ENCODE data around the gene DOK5. TPM values are rescaled to one million over a fixed set of nuclear protein-coding genes. Genes with fewer than 3 reads are reported as not detected.

DOK5 gene
- total and polyA plus RNA-seq, 10 of the 15 experiments (the other 5 are each of a cell fraction or from before 2014, with no cell fraction given) = 0.03 TPM; not detected in 9

- intact Hi-C loops (cut with micrococcal nuclease; ENCODE audit: unreplicated experiment) (no loop called here), in situ Hi-C loops (cut with MboI) (no loop called here)
- H3K27ac ChIP-seq (ENCODE audit: control insufficient read depth, insufficient read depth) = no peak overlapping the region
- ChIA-PET RAD21 (ENCODE audit: unreplicated experiment) (no interaction called here), POLR2A (no interaction called here), CTCF (no interaction called here), SMC1A (ENCODE audit: uncharacterized antibody, unreplicated experiment) (no interaction called here)
- no peak overlapping the region for H3K9ac ChIP-seq (ENCODE audit: control insufficient read depth, insufficient read depth, low read length)
- ATAC-seq (no peak), DNase-seq (ENCODE audit: low read depth, low spot score) (no peak), FAIRE-seq (no peak)
- no TSS peak for BruUV-seq (replicated peaks)
- no peaks in the 10 kb centered on the region for H3K36me3 ChIP-seq (ENCODE audit: control insufficient read depth in 2 of 2, insufficient read depth in 2 of 2, low read length in 1 of 2)
- H3K4me3 ChIP-seq = no peak overlapping the region
- no peaks in the 10 kb centered on the region for H3K79me2 ChIP-seq (ENCODE audit: control insufficient read depth, insufficient read depth, low read length)
- WGBS (ENCODE audit: insufficient coverage, insufficient replicate concordance, low lambda C conversion rate, missing lambda C conversion rate) = 2% methylated on average over 3 of the region's 3 CpGs
- H4K20me1 ChIP-seq (ENCODE audit: control insufficient read depth, insufficient read depth) = no peaks in the 10 kb centered on the region
- H3K4me2 ChIP-seq (ENCODE audit: control insufficient read depth, insufficient read depth) = no peak overlapping the region
- H3K9me3 ChIP-seq (replicated peaks; ENCODE audit: control insufficient read depth, insufficient read depth, low read length) = no peaks in the 10 kb centered on the region
- H3K27me3 ChIP-seq (replicated peaks in 1 of 2; ENCODE audit: control insufficient read depth in 2 of 2, insufficient read depth in 2 of 2, low read length in 1 of 2) = peaks cover 4 to 11% of the 10 kb centered on the region in 2 experiments
- H3K4me1 ChIP-seq (ENCODE audit: control insufficient read depth, insufficient read depth, low read length) = no peaks in the 10 kb centered on the region
- H2AFZ ChIP-seq (ENCODE audit: control insufficient read depth, low read depth, low read length) = no peak overlapping the region
- TF ChIP-seq BRCA1 (IDR thresholded peaks at IDR 0.05; ENCODE audit: low read depth, low read length) (no peak), HDAC2 (IDR thresholded peaks at IDR 0.05) (no peak), PML (IDR thresholded peaks at IDR 0.05; ENCODE audit: low read length) (no peak), POLR2AphosphoS2 (IDR thresholded peaks at IDR 0.05; ENCODE audit: low read depth, low read length) (no peak), POLR2A (IDR thresholded peaks at IDR 0.05; ENCODE audit: low read depth, low read length) (no peak), EGR1 (IDR thresholded peaks at IDR 0.05; ENCODE audit: borderline replicate concordance in 1 of 2, low read depth in 2 of 2, low read length in 2 of 2) (no peak), KLF5 (IDR thresholded peaks at IDR 0.05; ENCODE audit: partially characterized antibody) (no peak), SKIL (IDR thresholded peaks at IDR 0.05; ENCODE audit: low read depth, poor library complexity, severe bottlenecking) (no peak), RFX5 (IDR thresholded peaks at IDR 0.05; ENCODE audit: low read depth, low read length) (no peak), NFIC (IDR thresholded peaks at IDR 0.05; ENCODE audit: low read depth, low read length) (no peak), PAX8 (IDR thresholded peaks at IDR 0.05) (no peak), CREM (IDR thresholded peaks at IDR 0.05; ENCODE audit: low read depth) (no peak), ZBTB11 (CRISPR knock-in tag; IDR thresholded peaks at IDR 0.05) (no peak), ATF7 (IDR thresholded peaks at IDR 0.05; ENCODE audit: low read depth) (no peak)
- TF ChIP-seq, protein P1, sequence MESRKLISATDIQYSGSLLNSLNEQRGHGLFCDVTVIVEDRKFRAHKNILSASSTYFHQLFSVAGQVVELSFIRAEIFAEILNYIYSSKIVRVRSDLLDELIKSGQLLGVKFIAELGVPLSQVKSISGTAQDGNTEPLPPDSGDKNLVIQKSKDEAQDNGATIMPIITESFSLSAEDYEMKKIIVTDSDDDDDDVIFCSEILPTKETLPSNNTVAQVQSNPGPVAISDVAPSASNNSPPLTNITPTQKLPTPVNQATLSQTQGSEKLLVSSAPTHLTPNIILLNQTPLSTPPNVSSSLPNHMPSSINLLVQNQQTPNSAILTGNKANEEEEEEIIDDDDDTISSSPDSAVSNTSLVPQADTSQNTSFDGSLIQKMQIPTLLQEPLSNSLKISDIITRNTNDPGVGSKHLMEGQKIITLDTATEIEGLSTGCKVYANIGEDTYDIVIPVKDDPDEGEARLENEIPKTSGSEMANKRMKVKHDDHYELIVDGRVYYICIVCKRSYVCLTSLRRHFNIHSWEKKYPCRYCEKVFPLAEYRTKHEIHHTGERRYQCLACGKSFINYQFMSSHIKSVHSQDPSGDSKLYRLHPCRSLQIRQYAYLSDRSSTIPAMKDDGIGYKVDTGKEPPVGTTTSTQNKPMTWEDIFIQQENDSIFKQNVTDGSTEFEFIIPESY (IDR thresholded peaks at IDR 0.05) = no peak
- TF ChIP-seq, protein P2, sequence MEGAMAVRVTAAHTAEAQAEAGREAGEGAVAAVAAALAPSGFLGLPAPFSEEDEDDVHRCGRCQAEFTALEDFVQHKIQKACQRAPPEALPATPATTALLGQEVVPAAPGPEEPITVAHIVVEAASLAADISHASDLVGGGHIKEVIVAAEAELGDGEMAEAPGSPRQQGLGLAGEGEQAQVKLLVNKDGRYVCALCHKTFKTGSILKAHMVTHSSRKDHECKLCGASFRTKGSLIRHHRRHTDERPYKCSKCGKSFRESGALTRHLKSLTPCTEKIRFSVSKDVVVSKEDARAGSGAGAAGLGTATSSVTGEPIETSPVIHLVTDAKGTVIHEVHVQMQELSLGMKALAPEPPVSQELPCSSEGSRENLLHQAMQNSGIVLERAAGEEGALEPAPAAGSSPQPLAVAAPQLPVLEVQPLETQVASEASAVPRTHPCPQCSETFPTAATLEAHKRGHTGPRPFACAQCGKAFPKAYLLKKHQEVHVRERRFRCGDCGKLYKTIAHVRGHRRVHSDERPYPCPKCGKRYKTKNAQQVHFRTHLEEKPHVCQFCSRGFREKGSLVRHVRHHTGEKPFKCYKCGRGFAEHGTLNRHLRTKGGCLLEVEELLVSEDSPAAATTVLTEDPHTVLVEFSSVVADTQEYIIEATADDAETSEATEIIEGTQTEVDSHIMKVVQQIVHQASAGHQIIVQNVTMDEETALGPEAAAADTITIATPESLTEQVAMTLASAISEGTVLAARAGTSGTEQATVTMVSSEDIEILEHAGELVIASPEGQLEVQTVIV (IDR thresholded peaks at IDR 0.05; ENCODE audit: borderline replicate concordance, partially characterized antibody) = no peak
Measured at GRCh38 chr20:54474046-54474445, 1.3 kb upstream of the DOK5 start.
